Fibroblast of skin of right quadriceps (primary cell): Measurements from ENCODE around the gene FASTK.
A peak's percentile ranks its signal among the peaks of the same experiment; 100 is the strongest.

ENCODE experiments used
- DNase-seq: peaks from one replicate; pipeline ENCODE4 v3.0.0-alpha.2; 2013

Gene FASTK

GRCh38 chr7:151080522-151081169, at the start of gene FASTK:
Gene FASTK, minus strand, starts transcription at chr7:151080809. Its CDS starts 43 bp downstream, at chr7:151080766.
- peak; percentile 90 for DNase-seq

DNA sequence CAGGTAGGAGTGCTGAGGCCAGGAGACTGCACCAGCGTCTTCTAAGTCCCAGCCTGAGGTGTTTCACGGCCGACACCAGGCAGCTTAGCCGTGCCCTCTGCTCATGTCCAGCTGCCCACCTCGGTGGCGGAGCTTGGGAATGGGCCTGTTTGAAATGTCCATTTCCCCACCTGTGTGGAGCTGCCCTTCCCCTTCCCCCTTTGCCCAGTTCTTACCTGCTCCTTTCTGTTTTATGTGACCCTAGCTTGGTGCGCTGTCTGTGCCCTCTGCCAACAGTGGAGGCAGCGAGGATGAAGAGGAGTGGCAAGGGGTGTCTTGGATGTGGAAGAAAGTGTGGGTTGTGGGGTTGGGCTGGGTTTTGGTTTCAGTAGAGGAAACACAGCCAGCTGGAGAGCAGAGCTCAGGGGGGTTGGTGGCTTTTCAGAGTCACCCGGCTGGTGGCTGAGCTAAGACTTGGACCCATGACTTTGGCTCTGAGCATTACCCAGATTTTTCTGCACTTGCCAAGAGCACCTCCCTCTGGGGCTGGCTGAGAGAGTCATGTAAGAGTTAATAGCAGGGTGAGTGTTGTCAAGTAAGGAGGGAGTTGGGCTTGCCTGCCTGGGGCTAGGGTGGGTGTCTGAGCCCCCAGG, 49.5 kb upstream of the FASTK start:
- DNase-seq: no peak

DNA sequence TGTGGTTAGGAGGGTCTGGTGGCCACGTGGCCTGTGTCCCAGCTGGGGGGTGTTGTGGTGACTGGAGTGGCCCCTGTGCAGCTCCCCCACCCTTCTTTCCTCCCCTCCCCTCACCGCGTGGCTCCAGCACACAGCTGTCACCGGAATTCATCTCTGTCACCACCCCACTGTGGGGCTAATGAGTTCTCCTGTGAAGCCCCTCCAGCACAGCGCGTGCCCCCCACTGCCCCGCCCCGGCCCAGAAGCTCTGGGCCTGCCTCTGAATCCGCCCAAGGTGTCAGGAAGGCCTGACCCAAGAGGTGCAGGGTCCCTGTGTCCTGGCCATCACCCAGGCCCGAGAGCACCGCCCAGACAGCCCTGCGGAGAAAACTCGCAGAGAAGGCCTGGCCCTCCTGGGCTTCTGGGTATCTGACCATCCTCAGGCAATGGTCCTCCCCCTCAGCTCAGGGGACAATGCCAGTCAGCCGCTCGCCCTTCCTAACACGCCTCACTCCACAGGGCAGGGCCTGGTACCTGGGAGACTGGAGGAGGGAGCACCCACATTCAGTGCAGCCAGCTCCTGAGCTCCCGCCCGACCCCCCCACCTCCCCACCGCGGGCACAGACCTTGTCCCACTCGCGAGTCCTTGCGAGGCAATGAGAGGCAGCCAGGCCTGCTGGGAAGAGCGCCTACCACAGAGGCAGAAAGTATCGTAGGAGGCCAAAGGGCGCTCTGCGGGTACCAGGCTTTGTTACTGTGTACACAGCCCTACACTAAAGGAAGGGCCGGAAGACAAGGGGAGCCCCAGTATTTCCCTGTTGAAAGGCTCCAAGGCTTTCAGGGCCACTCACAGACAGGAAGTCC, 48.7 kb upstream of the FASTK start:
- DNase-seq: no peak

DNA sequence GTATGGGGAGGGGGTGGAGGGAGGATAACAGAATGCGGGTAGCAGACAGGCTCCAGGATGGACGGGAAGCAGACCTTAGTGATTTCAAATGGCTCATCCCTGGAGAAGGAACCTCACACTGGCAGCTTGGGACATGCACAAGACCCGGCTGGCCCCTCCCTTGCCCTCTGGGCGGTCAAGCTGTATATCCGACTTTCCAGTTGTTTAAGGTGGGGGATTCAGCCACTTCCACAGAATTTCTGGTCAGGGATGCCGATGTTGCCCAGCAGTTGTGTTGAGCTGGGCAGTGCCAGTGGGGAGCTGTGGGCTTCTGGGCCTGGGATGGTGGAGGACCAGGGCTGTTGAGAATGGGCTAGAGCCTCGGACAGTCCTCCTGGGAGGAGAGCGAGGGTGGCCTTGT, 48.1 kb upstream of the FASTK start:
- no peak for DNase-seq

GRCh38 chr7:151128144-151128543, 47.5 kb upstream of the FASTK start:
- DNase-seq: no peak

DNA sequence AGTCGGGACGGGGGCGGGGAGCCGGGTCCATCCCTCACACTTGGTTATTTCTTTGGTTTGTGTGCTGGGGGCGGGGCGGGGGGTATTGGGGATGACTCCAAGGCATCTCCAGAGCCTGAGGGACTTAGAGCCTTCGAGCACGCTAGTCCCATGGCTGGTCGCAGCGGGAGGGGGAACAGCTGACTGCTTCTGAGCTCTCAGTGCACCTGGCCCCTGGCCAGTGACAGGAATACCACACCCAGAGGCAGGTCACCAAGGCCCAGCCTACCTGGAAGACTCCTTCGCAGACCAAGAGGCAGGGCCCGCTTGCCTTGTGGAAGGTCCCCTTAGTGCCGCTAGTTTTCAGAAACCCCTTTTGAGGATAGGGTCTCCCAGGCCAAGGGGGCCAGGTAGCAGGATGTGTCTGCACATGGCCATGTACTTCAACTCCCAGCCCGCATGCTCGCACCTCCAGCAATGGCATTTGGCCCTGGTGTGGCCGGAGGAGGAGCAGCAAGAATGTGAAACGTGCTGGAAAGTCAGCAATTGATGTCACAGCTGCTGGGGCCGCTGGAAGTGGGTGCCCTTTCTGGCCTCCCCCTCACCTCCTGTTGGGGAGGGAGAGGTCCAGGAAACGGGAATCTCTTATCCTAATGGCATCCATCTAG, 46.0 kb upstream of the FASTK start:
- no peak for DNase-seq

GRCh38 chr7:151125846-151126481, 45.4 kb upstream of the FASTK start:
- no peak for DNase-seq

DNA sequence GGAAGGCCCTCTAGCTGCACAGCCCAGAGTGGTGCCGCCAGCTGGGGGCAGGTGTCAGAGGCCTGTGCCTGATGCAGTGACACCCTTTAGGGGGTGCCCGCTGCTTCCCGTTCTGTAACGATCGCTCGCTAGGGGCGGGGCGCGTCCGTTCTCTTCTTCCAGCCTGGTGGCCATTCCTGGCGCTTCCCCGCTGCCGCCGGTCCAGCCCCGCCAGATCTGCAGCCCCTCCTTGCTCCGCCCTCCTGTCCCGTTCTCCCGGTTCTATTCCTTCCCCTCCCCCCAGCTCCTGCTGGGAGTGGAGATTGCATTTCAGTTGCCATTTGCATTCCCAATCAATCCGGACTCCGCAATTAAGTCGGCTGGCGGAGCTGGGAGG, 44.8 kb upstream of the FASTK start:
- DNase-seq: peak; percentile 21

- no peak for DNase-seq
Observed at GRCh38 chr7:151124899-151125399, 44.3 kb upstream of the FASTK start.

- no peak for DNase-seq
Observed at GRCh38 chr7:151124481-151124880, 43.9 kb upstream of the FASTK start.

DNA sequence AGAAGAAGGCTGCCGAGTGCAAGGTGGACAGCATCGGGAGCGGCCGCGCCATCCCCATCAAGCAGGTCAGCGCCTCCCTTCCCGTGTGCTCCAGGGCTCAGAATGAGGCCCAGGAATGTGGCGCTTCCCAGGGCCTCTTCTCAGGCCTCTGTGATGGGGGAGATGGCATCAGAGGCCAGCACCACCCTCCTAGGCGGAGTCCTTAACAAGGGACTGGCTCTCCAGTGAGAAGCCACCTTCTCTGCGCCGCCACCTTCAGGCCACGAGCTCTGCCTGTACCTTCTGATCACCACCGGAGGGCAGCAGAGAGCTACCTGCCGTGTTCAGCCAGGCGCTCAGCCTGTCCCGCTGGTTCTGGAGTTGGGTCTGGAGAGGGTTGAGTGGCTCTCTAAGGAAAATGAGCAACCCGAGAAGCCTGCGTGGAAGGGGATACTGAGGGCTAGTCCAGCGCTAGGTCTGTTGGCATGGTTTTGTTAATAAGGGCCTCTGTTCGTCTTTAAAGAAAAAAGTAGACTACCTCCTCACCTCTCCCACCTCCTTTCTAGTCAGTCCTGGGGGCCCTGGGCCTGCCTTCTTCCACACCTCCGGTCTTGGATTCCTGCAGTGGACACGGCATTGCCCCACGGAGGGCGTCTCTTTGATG, 43.3 kb upstream of the FASTK start:
- peak; percentile 71 for DNase-seq

- DNase-seq: no peak
Observed at GRCh38 chr7:151123158-151123821, 42.7 kb upstream of the FASTK start.

DNA sequence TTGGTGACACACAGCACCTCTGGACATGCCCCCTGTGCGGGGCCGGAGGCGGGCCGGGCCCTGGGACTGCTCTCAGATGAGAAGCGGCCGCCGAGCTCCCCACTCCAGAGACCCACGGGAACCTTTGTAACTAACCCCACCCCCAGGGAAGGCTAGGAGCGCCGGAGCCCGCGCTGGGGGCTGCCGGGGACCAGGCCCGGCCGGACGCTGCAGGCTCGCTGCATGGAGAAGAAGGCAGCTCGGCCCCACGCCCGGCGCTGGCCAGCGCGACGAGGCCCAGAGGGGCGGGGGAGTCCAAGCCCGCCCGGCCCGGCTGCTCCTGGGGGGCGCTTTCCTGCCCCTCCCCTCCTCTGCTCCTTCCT, 42.2 kb upstream of the FASTK start:
- DNase-seq: no peak

DNA sequence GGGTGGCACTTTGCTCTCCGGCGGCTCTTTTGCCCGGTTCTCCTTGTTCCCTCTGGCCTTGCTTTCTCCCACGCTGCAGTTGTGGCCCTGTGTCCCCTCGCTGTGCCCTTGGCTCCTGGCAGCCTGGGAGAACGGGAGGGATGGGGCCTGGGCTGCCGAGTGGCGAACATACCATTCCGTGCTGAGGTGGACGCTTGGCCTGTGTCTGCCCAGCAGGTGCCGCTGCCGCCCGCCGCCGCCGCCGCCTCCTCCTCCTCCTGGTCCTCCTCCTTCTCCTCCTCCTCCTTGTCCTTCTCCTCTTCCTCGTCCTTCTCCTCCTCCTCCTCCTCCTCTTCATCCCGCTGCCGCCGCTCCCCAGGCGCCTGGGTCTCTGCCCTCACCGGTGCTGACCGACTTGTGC, 41.7 kb upstream of the FASTK start:
- DNase-seq: no peak

GRCh38 chr7:151121380-151122170, 41.0 kb upstream of the FASTK start:
- no peak for DNase-seq

GRCh38 chr7:151120896-151121295, 40.3 kb upstream of the FASTK start:
- DNase-seq: no peak

GRCh38 chr7:151119902-151120301, 39.3 kb upstream of the FASTK start:
- DNase-seq: no peak

DNA sequence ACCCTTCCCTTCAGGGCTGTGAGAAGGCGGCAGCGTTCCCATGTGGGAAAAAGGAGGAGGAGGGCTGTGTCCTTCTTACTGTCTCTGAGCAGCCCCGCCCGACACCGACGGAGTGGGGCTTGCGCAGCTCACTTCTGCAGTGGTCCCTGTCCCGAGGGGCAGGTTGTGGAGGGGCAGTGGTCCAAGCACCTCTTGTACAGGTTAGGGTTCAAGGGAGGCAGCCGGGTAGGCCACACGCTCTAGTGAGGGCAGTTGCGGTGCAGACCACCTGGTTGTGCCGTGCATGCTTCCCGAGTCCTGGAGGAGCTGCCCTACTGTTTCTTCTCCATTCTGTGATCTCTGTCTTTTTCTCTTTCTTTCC, 38.4 kb upstream of the FASTK start:
- DNase-seq: no peak

DNA sequence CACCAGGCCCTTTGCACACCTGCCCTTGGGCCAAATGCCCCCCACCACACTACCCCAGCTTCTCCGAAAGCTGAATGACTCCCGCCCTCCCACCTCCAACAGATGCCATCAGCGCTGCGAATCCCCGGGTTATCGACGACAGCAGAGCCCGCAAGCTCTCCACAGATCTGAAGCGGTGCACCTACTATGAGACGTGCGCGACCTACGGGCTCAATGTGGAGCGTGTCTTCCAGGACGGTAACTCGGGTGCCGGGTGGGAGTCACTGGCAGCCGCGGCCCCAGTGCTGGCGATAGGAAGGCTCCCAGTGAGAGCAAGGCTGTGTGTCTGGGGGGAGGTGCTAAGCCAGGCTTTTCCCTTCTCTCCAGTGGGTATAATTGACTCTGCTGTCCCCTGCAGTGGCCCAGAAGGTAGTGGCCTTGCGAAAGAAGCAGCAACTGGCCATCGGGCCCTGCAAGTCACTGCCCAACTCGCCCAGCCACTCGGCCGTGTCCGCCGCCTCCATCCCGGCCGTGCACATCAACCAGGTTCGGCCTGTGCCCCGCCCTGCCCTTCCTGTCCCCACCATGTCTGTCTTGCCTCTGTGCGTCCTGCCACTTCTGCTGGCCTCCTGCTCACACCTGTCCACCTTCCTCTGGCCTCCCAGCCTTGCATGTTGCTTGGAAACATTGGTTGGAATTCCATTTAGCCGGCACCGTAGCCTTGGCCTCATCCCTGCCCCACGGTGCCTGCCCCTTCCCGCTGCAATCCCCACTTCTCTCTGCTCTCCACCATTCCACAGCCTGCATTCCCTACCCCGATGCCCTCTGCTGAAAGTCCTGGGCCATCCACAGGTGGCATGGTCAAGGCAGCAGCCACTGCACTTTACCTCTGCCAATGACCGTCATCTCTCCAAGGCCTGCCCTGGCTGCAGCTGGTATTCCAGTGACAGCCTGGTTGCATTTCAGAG, 37.8 kb upstream of the FASTK start:
- DNase-seq: no peak

DNA sequence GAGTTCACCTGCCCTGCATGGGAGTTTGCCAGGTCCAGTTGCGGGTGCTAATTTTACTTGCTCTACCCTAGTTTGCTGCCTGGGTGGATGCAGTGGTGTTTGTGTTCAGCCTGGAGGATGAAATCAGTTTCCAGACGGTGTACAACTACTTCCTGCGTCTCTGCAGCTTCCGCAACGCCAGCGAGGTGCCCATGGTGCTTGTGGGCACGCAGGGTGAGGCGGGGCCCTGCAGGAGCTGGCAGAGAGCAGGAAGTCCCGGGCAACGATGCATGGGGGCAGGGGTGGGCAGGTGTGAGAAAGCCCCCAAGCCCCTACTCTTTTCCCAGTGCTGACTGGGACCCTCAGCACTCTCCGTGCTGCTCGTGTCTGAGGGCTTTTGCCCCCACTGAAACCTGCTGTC, 37.0 kb upstream of the FASTK start:
- no peak for DNase-seq
